SJCRH30 (cell line): Measurements from ENCODE around the gene BZW2. TPM values are rescaled to one million over a fixed set of nuclear protein-coding genes. Genes with fewer than 3 reads are reported as not detected.

Experiments
- DNase-seq, 2 experiments: peaks; one replicate each; pipeline ENCODE4 v3.0.0-alpha.2; 2015 to 2020
- H3K27ac ChIP-seq: fragments of 250-450 bp; sonication (Bioruptor Pico); 2 replicates; pipeline ENCODE4 v1.5.1; 2020; ENCODE audit warnings: mild to moderate bottlenecking, moderate library complexity
- H3K27me3 ChIP-seq: fragments of 250-450 bp; sonication (Bioruptor Pico); 2 replicates; pipeline ENCODE4 v1.5.1; 2020; ENCODE audit warnings: mild to moderate bottlenecking, moderate library complexity
- H3K36me3 ChIP-seq: fragments of 250-450 bp; sonication (Bioruptor Pico); 2 replicates; pipeline ENCODE4 v1.5.1; 2020; ENCODE audit warnings: mild to moderate bottlenecking, moderate library complexity
- H3K4me1 ChIP-seq: fragments of 250-450 bp; sonication (Bioruptor Pico); 2 replicates; pipeline ENCODE4 v1.5.1; 2020; ENCODE audit warnings: mild to moderate bottlenecking, moderate library complexity
- H3K4me3 ChIP-seq: fragments of 250-450 bp; sonication (Bioruptor Pico); 2 replicates; pipeline ENCODE4 v1.5.1; 2020; ENCODE audit warnings: mild to moderate bottlenecking, moderate library complexity
- H3K9me3 ChIP-seq: fragments of 250-450 bp; sonication (Bioruptor Pico); replicated peaks from 2 replicates; pipeline ENCODE4 v1.5.1; 2020; ENCODE audit warnings: mild to moderate bottlenecking, moderate library complexity
- total RNA-seq: library from RNA; depleted of rRNA; stranded (reverse); fragments of >200 nt; shearing (Covaris generic); gene quantifications from 2 replicates; pipeline ENCODE4 v1.2.3, GENCODE V29; 2014; rRNA removed

Gene BZW2
- 148 and 156 TPM in 2 replicates for total RNA-seq

- H3K4me1 ChIP-seq = peaks cover 6% of the 10 kb centered on the region
These were observed at the start of gene BZW2, which contains the start of gene ANKMY2 for GRCh38 chr7:16645593-16646471. Gene BZW2 (plus strand): TSS chr7:16646181. CDS start chr7:16665444, 19,263 bp downstream. Gene ANKMY2 (minus strand): TSS chr7:16645754. CDS start chr7:16645573, 181 bp downstream.

GRCh38 chr7:16598015-16598414 lies 48.0 kb upstream of the BZW2 start:
- Histone ChIP-seq H3K4me3 (no peak overlapping the region), H3K27me3 (no peaks in the 10 kb centered on the region), H3K36me3 (peaks cover 21% of the 10 kb centered on the region), H3K9me3 (no peaks in the 10 kb centered on the region; the same call in 1 of the 2 replicates), H3K4me1 (peaks cover 5% of the 10 kb centered on the region; the same call in 1 of the 2 replicates), H3K27ac (no peak overlapping the region)
- no peak for DNase-seq

More at GRCh38 chr7:16645593-16646471, at the start of gene BZW2, which contains the start of gene ANKMY2:
- H3K27me3 ChIP-seq = no peaks in the 10 kb centered on the region
- H3K36me3 ChIP-seq = no peaks in the 10 kb centered on the region
- H3K4me3 ChIP-seq = peak within 1 kb of the TSS; percentile 99
- H3K9me3 ChIP-seq = no peaks in the 10 kb centered on the region
- DNase-seq = peak; percentile 97 to 98
- H3K27ac ChIP-seq = peak within 1 kb of the TSS; percentile 98

GRCh38 chr7:16599860-16600259 lies 46.1 kb upstream of the BZW2 start:
- no peaks in the 10 kb centered on the region for H3K27me3 ChIP-seq
- peaks cover 32% of the 10 kb centered on the region for H3K36me3 ChIP-seq
- no peak for DNase-seq
- H3K4me1 ChIP-seq = no peaks in the 10 kb centered on the region
- H3K9me3 ChIP-seq = no peaks in the 10 kb centered on the region
- no peak overlapping the region for H3K27ac ChIP-seq
- H3K4me3 ChIP-seq = no peak overlapping the region

GRCh38 chr7:16603633-16604032 lies 42.3 kb upstream of the BZW2 start:
- no peak for DNase-seq
- Histone ChIP-seq H3K36me3 (peaks cover 41% of the 10 kb centered on the region), H3K4me3 (no peak overlapping the region), H3K27me3 (no peaks in the 10 kb centered on the region), H3K9me3 (no peaks in the 10 kb centered on the region), H3K4me1 (no peaks in the 10 kb centered on the region), H3K27ac (no peak overlapping the region)

GRCh38 chr7:16604054-16604453 lies 41.9 kb upstream of the BZW2 start:
- no peaks in the 10 kb centered on the region for H3K27me3 ChIP-seq
- H3K4me1 ChIP-seq = no peaks in the 10 kb centered on the region
- no peak overlapping the region for H3K27ac ChIP-seq
- H3K9me3 ChIP-seq = no peaks in the 10 kb centered on the region
- no peak overlapping the region for H3K4me3 ChIP-seq
- no peak for DNase-seq
- peaks cover 41% of the 10 kb centered on the region for H3K36me3 ChIP-seq

- H3K4me1 ChIP-seq = no peaks in the 10 kb centered on the region
- no peak overlapping the region for H3K4me3 ChIP-seq
- no peak for DNase-seq
- no peaks in the 10 kb centered on the region for H3K9me3 ChIP-seq
- no peaks in the 10 kb centered on the region for H3K27me3 ChIP-seq
- H3K36me3 ChIP-seq = peaks cover 42% of the 10 kb centered on the region
- no peak overlapping the region for H3K27ac ChIP-seq
These were observed 39.3 kb upstream of the BZW2 start for GRCh38 chr7:16606704-16607103.

GRCh38 chr7:16609842-16610450 lies 36.0 kb upstream of the BZW2 start:
- DNase-seq = no peak
- Histone ChIP-seq H3K36me3 (peaks cover 39% of the 10 kb centered on the region), H3K4me1 (no peaks in the 10 kb centered on the region), H3K27me3 (no peaks in the 10 kb centered on the region), H3K9me3 (no peaks in the 10 kb centered on the region), H3K4me3 (no peak overlapping the region), H3K27ac (no peak overlapping the region)

GRCh38 chr7:16611711-16612110 lies 34.3 kb upstream of the BZW2 start:
- peaks cover 36% of the 10 kb centered on the region for H3K36me3 ChIP-seq
- no peak for DNase-seq
- no peaks in the 10 kb centered on the region for H3K9me3 ChIP-seq
- H3K27ac ChIP-seq = no peak overlapping the region
- H3K4me3 ChIP-seq = no peak overlapping the region
- H3K27me3 ChIP-seq = no peaks in the 10 kb centered on the region
- H3K4me1 ChIP-seq = no peaks in the 10 kb centered on the region

GRCh38 chr7:16615228-16615627 lies 30.8 kb upstream of the BZW2 start:
- Histone ChIP-seq H3K27ac (no peak overlapping the region), H3K4me1 (no peaks in the 10 kb centered on the region), H3K9me3 (no peaks in the 10 kb centered on the region), H3K4me3 (no peak overlapping the region), H3K27me3 (no peaks in the 10 kb centered on the region), H3K36me3 (peaks cover 33% of the 10 kb centered on the region)
- DNase-seq = no peak

GRCh38 chr7:16616122-16616521 lies 29.9 kb upstream of the BZW2 start:
- H3K36me3 ChIP-seq = peaks cover 37% of the 10 kb centered on the region

GRCh38 chr7:16616542-16616941 lies 29.4 kb upstream of the BZW2 start:
- H3K36me3 ChIP-seq = peaks cover 41% of the 10 kb centered on the region
- H3K27ac ChIP-seq = no peak overlapping the region

More at GRCh38 chr7:16616122-16616521, 29.9 kb upstream of the BZW2 start:
- Histone ChIP-seq H3K4me3 (no peak overlapping the region), H3K27me3 (no peaks in the 10 kb centered on the region), H3K9me3 (no peaks in the 10 kb centered on the region), H3K4me1 (no peaks in the 10 kb centered on the region), H3K27ac (no peak overlapping the region)
- DNase-seq = no peak

GRCh38 chr7:16619979-16620408 lies 26.0 kb upstream of the BZW2 start:
- Histone ChIP-seq H3K4me1 (no peaks in the 10 kb centered on the region), H3K4me3 (no peak overlapping the region), H3K27ac (no peak overlapping the region), H3K27me3 (no peaks in the 10 kb centered on the region), H3K36me3 (peaks cover 35% of the 10 kb centered on the region), H3K9me3 (no peaks in the 10 kb centered on the region)
- no peak for DNase-seq

More at GRCh38 chr7:16616542-16616941, 29.4 kb upstream of the BZW2 start:
- Histone ChIP-seq H3K4me1 (no peaks in the 10 kb centered on the region), H3K27me3 (no peaks in the 10 kb centered on the region), H3K4me3 (no peak overlapping the region), H3K9me3 (no peaks in the 10 kb centered on the region)
- no peak for DNase-seq

- H3K9me3 ChIP-seq = no peaks in the 10 kb centered on the region
- no peaks in the 10 kb centered on the region for H3K27me3 ChIP-seq
- no peak overlapping the region for H3K27ac ChIP-seq
- H3K4me1 ChIP-seq = peaks cover 7% of the 10 kb centered on the region; the same call in 1 of the 2 replicates
- no peak overlapping the region for H3K4me3 ChIP-seq
- H3K36me3 ChIP-seq = peaks cover 17% of the 10 kb centered on the region
- no peak for DNase-seq
These were observed 19.6 kb upstream of the BZW2 start for GRCh38 chr7:16626388-16626787.

GRCh38 chr7:16627236-16627635 lies 18.7 kb upstream of the BZW2 start:
- Histone ChIP-seq H3K27me3 (no peaks in the 10 kb centered on the region), H3K27ac (no peak overlapping the region), H3K4me1 (peaks cover 7% of the 10 kb centered on the region; the same call in 1 of the 2 replicates), H3K9me3 (no peaks in the 10 kb centered on the region), H3K4me3 (no peak overlapping the region), H3K36me3 (peaks cover 8% of the 10 kb centered on the region)
- DNase-seq = no peak

GRCh38 chr7:16630654-16631053 lies 15.3 kb upstream of the BZW2 start:
- Histone ChIP-seq H3K9me3 (no peaks in the 10 kb centered on the region), H3K27ac (no peak overlapping the region), H3K36me3 (no peaks in the 10 kb centered on the region; the same call in 1 of the 2 replicates), H3K4me1 (peaks cover 7% of the 10 kb centered on the region; the same call in 1 of the 2 replicates), H3K27me3 (no peaks in the 10 kb centered on the region), H3K4me3 (no peak overlapping the region)
- no peak for DNase-seq
